Right lobe of liver (tissue), 4 donors: ENCODE data around the gene MAST4.

Source experiments
- CTCF ChIP-seq, 4 donors: fragments of 200-600 bp in 3 of 4; fragments of 450-650 bp in 1 of 4; IDR thresholded peaks; one replicate each; pipeline versions ENCODE4 v1.5.1 to v1.8.0; 2016 to 2022; ENCODE audit warnings: antibody characterized with exemption in 4 of 4, mild to moderate bottlenecking in 2 of 4
- POLR2A ChIP-seq: fragments of 450-650 bp; IDR thresholded peaks from one replicate; pipeline ENCODE4 v1.6.1; 2017; ENCODE audit warnings: antibody characterized with exemption, mild to moderate bottlenecking
- donor health status: DM: no; HTN: no; CAD: no.
- donor health status: DM: no; HTN: no; CAD: no.
- donor health status: DM: no; HTN: yes; CAD: no.

DNA sequence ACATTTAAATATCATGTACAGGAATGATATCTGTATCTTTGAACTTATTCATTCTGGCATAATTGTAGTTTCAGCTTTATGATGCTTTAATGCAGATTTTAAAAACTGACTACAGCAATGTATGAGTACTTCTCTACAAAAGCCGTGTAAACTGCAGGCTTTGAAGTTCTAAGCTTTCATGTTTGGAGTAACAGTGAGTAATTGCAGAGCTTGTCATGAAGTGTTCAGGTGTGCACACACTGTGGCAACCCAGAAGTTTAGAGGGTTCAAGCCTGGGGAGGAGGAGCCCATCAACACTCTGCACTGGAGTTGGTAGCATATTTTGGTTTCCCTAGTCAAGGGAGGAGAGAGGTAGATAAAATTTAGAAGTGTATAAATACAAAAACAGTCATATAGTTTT, 469.5 kb downstream of the MAST4 start:
- TF ChIP-seq CTCF (IDR thresholded peaks at IDR 0.05) (no peak), POLR2A (no peak)
